GM19467 (cell line): ENCODE data around the gene CT45A8.
"Not testable (repeated sequence)": the region's sequence is repeated elsewhere in the genome, so short reads cannot be mapped to it uniquely, and the experiment has no call there.

Source experiments
- ATAC-seq: cut with Tn5 transposase; IDR thresholded peaks from one replicate; pipeline ENCODE4 v1.9.1; 2021; ENCODE audit warnings: mild to moderate bottlenecking, moderate library complexity; ENCODE audit not compliant: unreplicated experiment

Gene CT45A8, protein sequence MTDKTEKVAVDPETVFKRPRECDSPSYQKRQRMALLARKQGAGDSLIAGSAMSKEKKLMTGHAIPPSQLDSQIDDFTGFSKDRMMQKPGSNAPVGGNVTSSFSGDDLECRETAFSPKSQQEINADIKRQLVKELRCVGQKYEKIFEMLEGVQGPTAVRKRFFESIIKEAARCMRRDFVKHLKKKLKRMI

DNA sequence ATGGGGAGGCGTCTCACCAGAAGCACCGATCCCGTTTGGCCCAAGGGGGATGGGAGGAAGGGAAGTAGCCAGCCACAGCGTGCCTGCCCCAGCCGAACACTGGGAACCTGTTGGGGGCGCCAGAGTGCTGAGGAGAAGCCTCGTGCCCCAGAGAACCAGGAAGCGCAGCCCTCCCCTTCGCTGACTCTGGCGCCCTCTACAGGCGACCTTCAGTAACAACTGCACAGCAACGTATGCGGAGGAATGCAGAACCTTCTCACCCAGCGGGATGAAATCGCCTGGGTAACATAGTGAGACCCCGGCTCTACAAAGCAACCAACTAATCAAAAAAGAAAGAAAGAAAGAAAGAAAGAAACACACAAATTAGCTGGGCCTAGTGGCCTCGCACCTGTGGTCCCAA is at the start of gene CT45A8:
TSS of gene CT45A8 (minus strand) at position 101 of the 400 bp plus-strand sequence. CDS start 3,755 bp downstream, outside the sequence.
- not testable (repeated sequence) for ATAC-seq

DNA sequence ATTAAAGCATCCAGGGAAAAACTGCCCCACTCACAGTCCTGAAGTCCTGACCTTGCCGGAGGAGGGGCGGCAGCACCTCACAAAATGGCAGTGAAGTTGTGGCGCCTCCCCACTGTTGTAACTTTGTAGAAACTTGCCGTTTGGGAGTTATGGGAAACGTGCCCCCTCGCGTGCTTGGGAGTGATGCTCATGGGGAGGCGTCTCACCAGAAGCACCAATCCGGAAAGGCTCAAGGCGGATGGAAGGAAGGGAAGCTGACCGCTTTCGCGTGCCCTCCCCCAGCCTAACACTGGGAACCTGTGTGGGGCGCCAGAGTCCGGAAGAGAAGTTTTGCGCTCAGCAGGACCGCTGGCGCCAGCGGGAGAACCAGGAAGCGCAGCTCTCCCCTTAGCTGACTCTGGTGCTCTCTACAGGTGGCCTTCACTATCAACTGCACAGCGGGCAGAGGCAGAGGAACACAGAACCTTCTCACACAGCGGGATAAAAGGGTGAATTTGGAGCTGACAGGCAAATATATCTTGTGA is 39.0 kb upstream of the CT45A8 start, which contains the start of the genes CT45A10 and SAGE1:
TSS of gene CT45A10 (minus strand) at position 151 of the 524 bp plus-strand sequence. CDS start 8,100 bp downstream, outside the sequence.
TSS of gene SAGE1 (plus strand) at position 423 of the 524 bp plus-strand sequence. CDS start 2,527 bp downstream, outside the sequence.
- ATAC-seq, result no peak

DNA sequence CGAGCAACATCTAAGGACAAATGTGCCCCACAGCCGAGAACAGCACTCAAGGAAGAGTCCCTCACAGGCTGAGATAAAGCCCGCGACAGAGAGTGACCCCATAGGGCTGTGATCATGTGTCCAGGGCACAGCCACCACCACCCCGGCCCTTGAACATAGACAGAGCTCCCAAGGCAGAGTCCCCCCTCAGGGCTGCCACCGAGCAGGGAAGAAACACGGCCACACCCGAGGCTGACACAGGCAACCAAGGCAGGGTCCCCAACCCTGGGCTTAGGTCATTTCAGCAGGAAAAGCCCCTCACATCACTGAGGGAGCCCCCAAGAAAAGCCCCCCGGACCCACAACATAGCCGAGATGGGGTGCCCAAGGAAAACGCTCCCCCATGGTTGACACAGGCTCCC is 38.4 kb upstream of the CT45A8 start:
- no peak for ATAC-seq

DNA sequence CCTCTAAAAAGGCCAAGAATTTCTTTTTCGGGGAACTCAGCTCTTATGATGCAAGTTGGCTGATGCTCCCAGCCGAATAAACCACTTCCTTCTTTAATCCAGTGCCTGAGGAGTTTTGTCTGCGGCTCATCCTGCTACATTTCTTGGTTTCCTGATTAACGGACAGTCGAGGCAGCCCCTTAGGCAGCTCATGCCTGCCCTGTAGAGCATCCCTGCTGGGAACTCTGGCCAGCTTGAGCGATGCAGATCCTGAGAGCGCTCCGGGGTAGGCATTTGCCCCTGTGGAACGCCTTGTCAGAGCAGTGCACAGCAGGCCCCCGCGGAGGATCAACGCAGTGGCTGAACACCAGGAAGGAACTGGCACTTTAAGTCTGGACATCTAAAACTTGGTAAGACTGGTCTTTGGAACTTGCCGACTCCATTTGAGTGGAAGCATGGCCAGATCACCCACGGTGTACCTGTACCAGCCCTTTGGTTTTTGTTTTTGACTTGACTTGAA is 35.8 kb upstream of the CT45A8 start:
- ATAC-seq, result no peak

DNA sequence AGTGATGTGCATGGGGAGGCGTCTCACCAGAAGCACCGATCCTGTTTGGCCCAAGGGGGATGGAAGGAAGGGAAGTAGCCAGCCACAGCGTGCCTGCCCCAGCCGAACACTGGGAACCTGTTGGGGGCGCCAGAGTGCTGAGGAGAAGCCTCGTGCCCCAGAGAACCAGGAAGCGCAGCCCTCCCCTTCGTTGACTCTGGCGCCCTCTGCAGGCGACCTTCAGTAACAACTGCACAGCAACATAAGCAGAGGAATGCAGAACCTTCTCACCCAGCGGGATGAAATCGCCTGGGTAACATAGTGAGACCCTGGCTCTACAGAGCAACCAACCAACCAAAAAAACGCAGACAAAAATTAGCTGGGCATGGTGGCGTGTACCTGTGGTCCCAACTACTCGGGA is 34.6 kb upstream of the CT45A8 start:
- ATAC-seq, result not testable (repeated sequence)

DNA sequence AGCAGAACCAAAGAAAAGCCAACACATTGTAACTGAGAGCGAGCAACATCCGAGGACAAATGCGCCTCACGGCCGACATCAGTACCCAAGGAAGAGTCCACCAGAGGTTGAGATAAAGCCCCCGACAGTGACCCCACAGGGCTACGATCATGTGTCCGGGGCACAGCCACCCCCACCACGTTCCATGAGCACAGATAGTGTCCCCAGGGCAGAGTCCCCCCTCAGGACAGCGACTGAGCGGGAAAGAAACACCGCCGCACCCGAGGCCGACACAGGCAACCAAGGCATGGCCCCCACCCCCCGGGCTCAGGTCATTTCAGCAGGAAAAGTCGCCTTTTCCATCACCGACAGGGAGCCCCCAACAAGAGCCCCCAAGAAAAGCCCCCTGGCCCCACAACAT is 33.9 kb upstream of the CT45A8 start:
- not testable (repeated sequence) for ATAC-seq

DNA sequence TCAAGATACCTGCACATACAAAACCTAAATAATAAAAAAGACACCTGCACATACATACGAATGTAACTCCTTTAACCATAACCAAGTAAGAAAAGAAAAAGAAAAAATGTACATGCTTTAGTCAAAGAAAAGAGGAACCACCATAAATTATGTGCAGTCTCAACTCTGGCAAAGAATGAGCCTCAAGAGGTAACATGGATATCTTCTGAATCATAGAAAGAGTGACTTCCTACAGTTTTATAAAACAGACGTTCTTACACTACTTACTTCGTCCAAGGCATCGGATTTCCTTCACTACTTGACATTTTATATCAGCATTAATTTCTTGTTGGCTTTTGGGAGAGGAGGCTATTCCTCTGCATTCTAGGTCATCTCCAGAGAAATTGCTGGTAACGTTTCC is 28.4 kb upstream of the CT45A8 start:
- not testable (repeated sequence) for ATAC-seq

DNA sequence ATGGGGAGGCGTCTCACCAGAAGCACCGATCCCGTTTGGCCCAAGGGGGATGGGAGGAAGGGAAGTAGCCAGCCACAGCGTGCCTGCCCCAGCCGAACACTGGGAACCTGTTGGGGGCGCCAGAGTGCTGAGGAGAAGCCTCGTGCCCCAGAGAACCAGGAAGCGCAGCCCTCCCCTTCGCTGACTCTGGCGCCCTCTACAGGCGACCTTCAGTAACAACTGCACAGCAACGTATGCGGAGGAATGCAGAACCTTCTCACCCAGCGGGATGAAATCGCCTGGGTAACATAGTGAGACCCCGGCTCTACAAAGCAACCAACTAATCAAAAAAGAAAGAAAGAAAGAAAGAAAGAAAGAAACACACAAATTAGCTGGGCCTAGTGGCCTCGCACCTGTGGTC is 17.4 kb upstream of the CT45A8 start, which contains the start of gene CT45A9:
TSS of gene CT45A9 (minus strand) at position 101 of the 400 bp plus-strand sequence. CDS start 3,751 bp downstream, outside the sequence.
- ATAC-seq, result not testable (repeated sequence)

DNA sequence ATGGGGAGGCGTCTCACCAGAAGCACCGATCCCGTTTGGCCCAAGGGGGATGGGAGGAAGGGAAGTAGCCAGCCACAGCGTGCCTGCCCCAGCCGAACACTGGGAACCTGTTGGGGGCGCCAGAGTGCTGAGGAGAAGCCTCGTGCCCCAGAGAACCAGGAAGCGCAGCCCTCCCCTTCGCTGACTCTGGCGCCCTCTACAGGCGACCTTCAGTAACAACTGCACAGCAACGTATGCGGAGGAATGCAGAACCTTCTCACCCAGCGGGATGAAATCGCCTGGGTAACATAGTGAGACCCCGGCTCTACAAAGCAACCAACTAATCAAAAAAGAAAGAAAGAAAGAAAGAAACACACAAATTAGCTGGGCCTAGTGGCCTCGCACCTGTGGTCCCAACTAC is 17.2 kb downstream of the CT45A8 start, which contains the start of gene CT45A7:
TSS of gene CT45A7 (minus strand) at position 101 of the 400 bp plus-strand sequence. CDS start 3,747 bp downstream, outside the sequence.
- ATAC-seq, result not testable (repeated sequence)

DNA sequence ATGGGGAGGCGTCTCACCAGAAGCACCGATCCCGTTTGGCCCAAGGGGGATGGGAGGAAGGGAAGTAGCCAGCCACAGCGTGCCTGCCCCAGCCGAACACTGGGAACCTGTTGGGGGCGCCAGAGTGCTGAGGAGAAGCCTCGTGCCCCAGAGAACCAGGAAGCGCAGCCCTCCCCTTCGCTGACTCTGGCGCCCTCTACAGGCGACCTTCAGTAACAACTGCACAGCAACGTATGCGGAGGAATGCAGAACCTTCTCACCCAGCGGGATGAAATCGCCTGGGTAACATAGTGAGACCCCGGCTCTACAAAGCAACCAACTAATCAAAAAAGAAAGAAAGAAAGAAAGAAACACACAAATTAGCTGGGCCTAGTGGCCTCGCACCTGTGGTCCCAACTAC is 34.4 kb downstream of the CT45A8 start, which contains the start of gene CT45A2:
TSS of gene CT45A2 (minus strand) at position 101 of the 400 bp plus-strand sequence. CDS start 3,747 bp downstream, outside the sequence.
- not testable (repeated sequence) for ATAC-seq

DNA sequence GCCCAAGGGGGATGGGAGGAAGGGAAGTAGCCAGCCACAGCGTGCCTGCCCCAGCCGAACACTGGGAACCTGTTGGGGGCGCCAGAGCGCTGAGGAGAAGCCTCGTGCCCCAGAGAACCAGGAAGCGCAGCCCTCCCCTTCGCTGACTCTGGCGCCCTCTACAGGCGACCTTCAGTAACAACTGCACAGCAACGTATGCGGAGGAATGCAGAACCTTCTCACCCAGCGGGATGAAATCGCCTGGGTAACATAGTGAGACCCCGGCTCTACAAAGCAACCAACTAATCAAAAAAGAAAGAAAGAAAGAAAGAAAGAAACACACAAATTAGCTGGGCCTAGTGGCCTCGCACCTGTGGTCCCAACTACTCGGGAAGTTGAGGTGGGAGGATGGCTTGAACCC is 51.7 kb downstream of the CT45A8 start, which contains the start of gene CT45A6:
TSS of gene CT45A6 (minus strand) at position 101 of the 400 bp plus-strand sequence. CDS start 3,794 bp downstream, outside the sequence.
- not testable (repeated sequence) for ATAC-seq
